GM19099 (cell line): Measurements from ENCODE around the gene TGFBR2.

Source experiments
- POLR2A ChIP-seq: IDR thresholded peaks from 3 replicates; pipeline ENCODE4 v1.6.1; 2011; ENCODE audit warnings: low read depth; ENCODE audit not compliant: insufficient read length; ENCODE audit errors: extremely low read depth

TGFBR2 gene

GRCh38 chr3:30677347-30677685 lies 70.9 kb downstream of the TGFBR2 start:
- TF ChIP-seq POLR2A: no peak

- no peak for TF ChIP-seq POLR2A
Measured at GRCh38 chr3:30679045-30679444, 72.6 kb downstream of the TGFBR2 start.

GRCh38 chr3:30680789-30681648 lies 74.6 kb downstream of the TGFBR2 start:
- TF ChIP-seq POLR2A: no peak

- TF ChIP-seq POLR2A: no peak
Measured at GRCh38 chr3:30681649-30682211, 75.3 kb downstream of the TGFBR2 start.

- no peak for TF ChIP-seq POLR2A
Measured at GRCh38 chr3:30682434-30683155, 76.2 kb downstream of the TGFBR2 start.

- TF ChIP-seq POLR2A: no peak
Measured at GRCh38 chr3:30683769-30684168, 77.4 kb downstream of the TGFBR2 start.

GRCh38 chr3:30684356-30684755 lies 78.0 kb downstream of the TGFBR2 start:
- TF ChIP-seq POLR2A: no peak

GRCh38 chr3:30685267-30685667 lies 78.9 kb downstream of the TGFBR2 start:
- TF ChIP-seq POLR2A: no peak

GRCh38 chr3:30686176-30686575 lies 79.8 kb downstream of the TGFBR2 start:
- no peak for TF ChIP-seq POLR2A

- no peak for TF ChIP-seq POLR2A
Measured at GRCh38 chr3:30686799-30687198, 80.4 kb downstream of the TGFBR2 start.

- TF ChIP-seq POLR2A: no peak
Measured at GRCh38 chr3:30687930-30688570, 81.6 kb downstream of the TGFBR2 start.

- TF ChIP-seq POLR2A: no peak
Measured at GRCh38 chr3:30688776-30689641, 82.6 kb downstream of the TGFBR2 start.

GRCh38 chr3:30690199-30690598 lies 83.8 kb downstream of the TGFBR2 start:
- no peak for TF ChIP-seq POLR2A

- no peak for TF ChIP-seq POLR2A
Measured at GRCh38 chr3:30691249-30691880, 85.0 kb downstream of the TGFBR2 start.
